ENCODE data around the gene B3GALNT2. TPM values are rescaled to one million over a fixed set of nuclear protein-coding genes. Genes with fewer than 3 reads are reported as not detected.

The B3GALNT2 gene
- total and polyA plus RNA-seq, 2 of the 4 experiments (the other 2 are of a cell fraction), result 11.0 to 32.8 TPM

GRCh38 chr1:235500971-235501540 is 3.2 kb downstream of the B3GALNT2 start:
- POLR2A ChIA-PET (ENCODE audit: unreplicated experiment), result no interaction called here
- Histone ChIP-seq H3K9me1 (ENCODE audit: insufficient read depth, low read length) (no peaks in the 10 kb centered on the region; the same call in 1 of the 2 replicates), H2BK20ac (ENCODE audit: low read depth, low read length) (no peak overlapping the region), H3K9me3 (ENCODE audit: control insufficient read depth, insufficient read depth, low read length) (no peaks in the 10 kb centered on the region), H3K23ac (ENCODE audit: low read depth, low read length) (no peak overlapping the region), H2AK5ac (ENCODE audit: low read depth, low read length) (0 out of 2 replicates have a peak overlapping the region, but pooled peaks have one; percentile 11), H3K4me2 (ENCODE audit: low read depth, low read length) (no peak overlapping the region), H3K56ac (ENCODE audit: extremely low read depth, insufficient read depth, low read length) (no peak overlapping the region), H4K5ac (ENCODE audit: low read depth, low read length) (no peak overlapping the region), H3K4me1 (ENCODE audit: control insufficient read depth, insufficient read depth, low read length) (peaks cover 2% of the 10 kb centered on the region; the same call in 1 of the 2 replicates), H4K8ac (ENCODE audit: low read depth in 2 of 2, low read length in 2 of 2) (no peak overlapping the region), H3K27ac (ENCODE audit: insufficient read depth, low read length) (no peak overlapping the region), H2AFZ (replicated peaks; ENCODE audit: low read length, poor library complexity) (no peak overlapping the region), H2BK120ac (ENCODE audit: low read depth, low read length) (no peak overlapping the region), H3K4me3 (ENCODE audit: insufficient read depth, low read depth, low read length) (no peak overlapping the region), H3K27me3 (ENCODE audit: control insufficient read depth, insufficient read depth, low read length) (no peaks in the 10 kb centered on the region), H2AK9ac (replicated peaks; ENCODE audit: low read depth, low read length, poor library complexity) (no peak overlapping the region), H3K14ac (replicated peaks; ENCODE audit: low read depth, low read length) (no peak overlapping the region), H2BK5ac (ENCODE audit: low read depth, low read length, poor library complexity, severe bottlenecking) (no peak overlapping the region), H3K36me3 (ENCODE audit: control insufficient read depth, insufficient read depth, low read length) (no peaks in the 10 kb centered on the region), H3K18ac (ENCODE audit: low read depth, low read length) (no peak overlapping the region), H3K4ac (ENCODE audit: low read depth, low read length) (no peak overlapping the region), H4K20me1 (ENCODE audit: insufficient read depth, low read length) (peaks cover 26% of the 10 kb centered on the region; the same call in 1 of the 2 replicates), H3K79me1 (ENCODE audit: low read depth in 1 of 2, low read length in 2 of 2) (peaks cover 13 to 37% of the 10 kb centered on the region in 2 experiments; a peak in 3 of 4 replicates), H4K91ac (ENCODE audit: insufficient read depth, low read depth, low read length) (no peak overlapping the region), H2BK15ac (ENCODE audit: low read depth, low read length) (no peak overlapping the region), H3K9ac (ENCODE audit: low read depth, low read length) (no peak overlapping the region)
- no peak for ATAC-seq (ENCODE audit: low read depth)
- 74% methylated on average over 4 of the region's 5 CpGs; no CpG with 5 or more reads in 1 of the 2 experiments for WGBS, 2 experiments (ENCODE audit: extremely low coverage in 2 of 2, insufficient read length in 1 of 2)
- intact Hi-C loops (cut with micrococcal nuclease), result loop anchor here (5.0 kb wide), 1 partner anchor 249 kb away; no protein-coding TSS in a partner anchor
- in situ Hi-C loops (cut with MboI; ENCODE audit: low sequenced_read_pairs), result no loop called here
- TF ChIP-seq MAFK (IDR thresholded peaks at IDR 0.05; ENCODE audit: low read depth, low read length) (peak; percentile 73), CHD1 (IDR thresholded peaks at IDR 0.05; ENCODE audit: low read depth, low read length) (no peak), RCOR1 (IDR thresholded peaks at IDR 0.05; ENCODE audit: insufficient replicate concordance, low read length) (no peak), SMC3 (IDR thresholded peaks at IDR 0.05; ENCODE audit: low read depth, low read length) (no peak), FOS (IDR thresholded peaks at IDR 0.05; ENCODE audit: low read depth, low read length) (no peak), NFE2L2 (IDR thresholded peaks at IDR 0.05; ENCODE audit: low read depth, low read length) (no peak), CTCF (conservative IDR thresholded peaks at IDR 0.05; ENCODE audit: low read depth, low read length) (no peak)
- DNase-seq, result peak; percentile 71
- dilution Hi-C loops (cut with HindIII; ENCODE audit: low sequenced_read_pairs, unreplicated experiment), result no loop called here
- CTCF ChIA-PET, result interaction anchor here (0.6 kb wide), 1 partner anchor 86 kb away, joined by 3 read pairs; no protein-coding TSS in a partner anchor
- BruUV-seq (replicated peaks), result no TSS peak

Data from IMR-90 (cell line).